Adipose tissue (tissue), 3 donors: ENCODE data around the gene USP46. TPM values are rescaled to one million over a fixed set of nuclear protein-coding genes. Genes with fewer than 3 reads are reported as not detected.

Experiments used
- H3K27ac ChIP-seq: one replicate; pipeline ENCODE4 v1.5.1; 2013; ENCODE audit warnings: low read depth, low read length
- WGBS, 3 donors: extraction: QIAGEN DNeasy Blood & Tissue Kit; methylation state at CpG; one replicate each; pipeline ENCODE4 v1.1.7; 2013; 5-methylcytosine and 5-hydroxymethylcytosine counted together
- polyA plus RNA-seq, 3 donors: library from polyadenylated mRNA; stranded (reverse); fragments of 200-250 nt; gene quantifications; one replicate each; pipeline ENCODE4 v1.2.3, GENCODE V29; 2013
- donor health status: healthy with polysubstance abuse.
- donor health status: Bipolar disorder and iron deficiency.
- donor health status: healthy.

Gene USP46
- polyA plus RNA-seq, 3 donors = 3.1 to 9.1 (median 3.6) TPM

DNA sequence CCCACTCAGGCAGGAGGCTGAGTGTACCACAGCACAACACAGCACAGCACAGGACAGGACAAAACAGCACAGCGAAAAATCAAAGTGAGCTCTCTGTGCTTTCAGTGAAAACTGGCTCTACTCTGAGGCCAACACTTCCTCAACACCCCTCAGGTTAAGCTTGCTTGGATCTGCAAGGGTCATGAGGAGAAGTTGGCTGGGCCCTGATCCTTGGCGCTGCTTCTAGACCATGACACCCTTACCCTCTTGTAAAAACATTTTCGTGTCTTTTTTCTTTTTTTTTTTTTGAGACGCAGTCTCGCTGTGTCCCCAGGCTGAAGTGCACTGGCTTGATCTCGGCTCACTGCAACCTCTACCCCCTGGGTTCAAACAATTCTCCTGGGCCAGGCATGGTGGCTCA, 25.3 kb downstream of the USP46 start:
- WGBS, 3 donors = 91 to 95% (median 93%) methylated on average over 6 of the region's 6 CpGs
- H3K27ac ChIP-seq = no peak overlapping the region

DNA sequence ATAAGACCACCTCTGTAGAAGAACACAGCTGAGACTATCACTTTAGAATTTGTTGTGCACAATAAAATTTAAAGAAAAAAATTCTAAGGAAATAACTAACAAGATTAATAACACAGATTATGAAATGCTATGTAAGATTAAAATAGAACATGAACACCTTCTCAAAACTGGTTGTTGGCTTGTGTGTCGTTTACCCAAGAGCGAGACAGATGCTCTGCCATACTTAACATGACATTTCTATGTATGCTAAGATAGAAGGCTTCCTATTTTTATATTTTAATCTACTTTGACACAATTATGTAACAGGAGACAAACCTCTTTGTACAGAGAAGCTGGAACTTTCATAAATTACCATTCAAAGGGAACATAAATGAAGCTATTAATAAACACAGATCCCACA, 30.1 kb downstream of the USP46 start:
- no peak overlapping the region for H3K27ac ChIP-seq
- 90 to 93% (median 93%) methylated on average over 2 of the region's 2 CpGs for WGBS, 3 donors

GRCh38 chr4:52628543-52628942, 30.6 kb downstream of the USP46 start:
- WGBS, 3 donors = 82 to 97% (median 82%) methylated on average over 4 of the region's 4 CpGs
- no peak overlapping the region for H3K27ac ChIP-seq

DNA sequence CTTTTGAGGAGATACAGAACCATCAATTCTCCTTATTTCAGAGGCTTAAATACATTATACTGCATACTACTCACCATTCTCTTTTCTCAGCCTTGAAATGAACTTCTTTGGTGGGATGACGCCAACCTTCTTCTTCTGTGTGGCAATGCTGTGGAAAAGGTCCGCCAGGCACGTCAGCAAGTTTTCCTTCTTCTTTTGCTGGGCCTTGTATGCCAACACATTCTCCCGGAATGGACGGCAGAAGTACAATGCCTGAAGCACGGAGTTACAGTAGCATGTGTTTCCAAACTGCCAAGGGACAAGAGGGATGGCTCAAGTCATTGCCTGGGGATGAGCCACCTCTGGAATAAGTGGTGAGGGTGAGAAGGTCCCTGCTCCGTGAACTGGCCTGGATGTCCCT, 31.2 kb downstream of the USP46 start:
- 87 to 93% (median 88%) methylated on average over 7 of the region's 7 CpGs for WGBS, 3 donors
- H3K27ac ChIP-seq = no peak overlapping the region

GRCh38 chr4:52625216-52625615, 33.9 kb downstream of the USP46 start:
- H3K27ac ChIP-seq = no peak overlapping the region
- WGBS, 3 donors = 89 to 100% (median 95%) methylated on average over 1 of the region's 1 CpG

DNA sequence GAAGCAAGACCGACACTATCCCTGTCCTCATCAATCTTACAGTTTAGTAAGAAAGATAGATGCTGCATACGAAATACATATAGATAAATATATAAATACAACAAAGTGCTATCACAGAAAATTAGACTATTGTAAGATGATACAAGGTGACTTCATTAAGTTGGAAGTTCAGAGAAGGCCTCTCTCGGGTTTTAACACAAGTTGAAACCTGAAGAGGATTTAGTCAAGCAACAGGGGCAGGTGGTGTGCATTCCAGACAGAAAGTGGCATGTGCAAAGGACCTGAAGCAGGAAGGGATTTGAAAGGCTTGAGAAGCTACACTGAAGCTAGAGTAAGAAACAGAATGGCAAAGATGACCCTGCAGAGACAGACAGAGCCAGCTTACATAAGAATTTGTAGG, 36.5 kb downstream of the USP46 start:
- no peak overlapping the region for H3K27ac ChIP-seq
- 93 to 98% (median 97%) methylated on average over 3 of the region's 3 CpGs for WGBS, 3 donors

GRCh38 chr4:52621567-52621966, 37.5 kb downstream of the USP46 start:
- H3K27ac ChIP-seq = no peak overlapping the region
- 88 to 98% (median 95%) methylated on average over 2 of the region's 2 CpGs for WGBS, 3 donors

GRCh38 chr4:52619591-52619931, 39.5 kb downstream of the USP46 start:
- WGBS, 3 donors = 53 to 75% (median 61%) methylated on average over 2 of the region's 2 CpGs
- H3K27ac ChIP-seq = no peak overlapping the region

GRCh38 chr4:52618795-52619590, 40.1 kb downstream of the USP46 start:
- WGBS, 3 donors = 84 to 93% (median 85%) methylated on average over 3 of the region's 3 CpGs

GRCh38 chr4:52617336-52618020, 41.6 kb downstream of the USP46 start:
- no peak overlapping the region for H3K27ac ChIP-seq
- 84 to 91% (median 86%) methylated on average over 3 of the region's 3 CpGs for WGBS, 3 donors

More at GRCh38 chr4:52618795-52619590, 40.1 kb downstream of the USP46 start:
- H3K27ac ChIP-seq = no peak overlapping the region

- 95 to 100% (median 96%) methylated on average over 1 of the region's 1 CpG for WGBS, 3 donors
- no peak overlapping the region for H3K27ac ChIP-seq
These were observed 44.9 kb downstream of the USP46 start for GRCh38 chr4:52614241-52614640.

DNA sequence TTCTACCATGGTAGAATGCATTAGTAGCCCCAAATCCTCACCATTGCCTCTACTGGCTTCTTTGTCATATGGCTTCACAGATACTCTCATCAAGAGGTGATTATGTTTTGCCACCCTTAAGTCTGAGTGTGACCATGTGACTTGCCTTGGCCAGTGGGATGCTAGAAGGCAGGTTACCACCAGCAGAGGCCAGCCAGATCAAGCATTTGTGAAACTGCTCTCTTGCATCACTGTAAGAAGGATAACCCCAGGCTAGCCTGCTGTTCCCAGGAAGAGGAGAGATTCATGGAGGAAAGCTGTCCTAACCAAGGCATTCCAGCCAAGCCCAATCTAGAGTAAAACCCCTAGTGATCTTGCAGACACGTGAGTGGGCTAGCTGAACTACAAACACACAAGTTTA, 46.8 kb downstream of the USP46 start:
- WGBS, 3 donors = 91 to 96% (median 95%) methylated on average over 1 of the region's 1 CpG
- H3K27ac ChIP-seq = no peak overlapping the region

DNA sequence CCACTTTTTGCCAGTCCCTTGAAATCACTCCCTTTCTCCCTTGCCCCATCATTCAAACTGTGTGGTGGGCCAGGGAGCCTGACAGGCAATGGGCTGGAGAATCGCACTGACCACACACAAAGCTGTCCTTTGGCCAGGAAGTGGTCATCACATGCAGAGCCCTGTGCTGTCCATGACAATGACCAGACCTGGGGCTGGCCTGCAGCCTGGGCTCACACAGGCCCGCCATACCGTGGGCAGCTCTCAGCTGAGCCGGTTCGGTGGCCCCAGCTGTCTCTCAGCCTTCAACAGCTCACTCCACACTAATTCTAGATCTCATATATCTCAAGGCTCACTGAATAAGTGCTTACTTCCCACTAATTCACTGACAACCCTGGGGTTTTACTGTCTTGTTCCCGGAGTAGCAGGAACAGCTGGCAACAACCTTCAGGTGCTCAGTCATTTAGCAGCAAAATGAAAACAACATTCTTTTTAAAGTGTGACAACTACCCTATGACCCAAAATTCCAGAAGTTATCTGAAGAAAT, 48.0 kb downstream of the USP46 start:
- 90 to 95% (median 92%) methylated on average over 6 of the region's 6 CpGs for WGBS, 3 donors

DNA sequence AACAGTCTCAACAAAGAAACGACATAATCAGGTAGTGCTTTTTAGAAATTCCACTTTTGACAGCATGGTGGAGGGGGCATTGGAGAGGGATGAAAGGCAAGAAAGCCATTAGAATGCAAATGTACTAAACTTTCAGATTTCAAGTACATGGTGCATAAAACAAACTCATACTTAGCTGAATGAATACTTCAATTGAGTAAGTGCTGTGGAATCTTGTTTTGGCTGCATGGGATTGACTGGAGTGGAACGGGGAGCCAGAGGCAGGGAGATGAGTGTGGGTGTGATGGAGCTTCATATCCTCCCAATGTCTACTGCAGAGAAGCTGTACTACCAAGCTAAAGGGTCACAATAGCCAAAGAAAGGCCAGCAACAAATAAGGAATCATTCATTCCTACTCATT, 52.4 kb downstream of the USP46 start:
- WGBS, 3 donors = 84 to 97% (median 93%) methylated on average over 2 of the region's 2 CpGs
- H3K27ac ChIP-seq = no peak overlapping the region

More for the DNA sequence above, 48.0 kb downstream of the USP46 start:
- no peak overlapping the region for H3K27ac ChIP-seq

DNA sequence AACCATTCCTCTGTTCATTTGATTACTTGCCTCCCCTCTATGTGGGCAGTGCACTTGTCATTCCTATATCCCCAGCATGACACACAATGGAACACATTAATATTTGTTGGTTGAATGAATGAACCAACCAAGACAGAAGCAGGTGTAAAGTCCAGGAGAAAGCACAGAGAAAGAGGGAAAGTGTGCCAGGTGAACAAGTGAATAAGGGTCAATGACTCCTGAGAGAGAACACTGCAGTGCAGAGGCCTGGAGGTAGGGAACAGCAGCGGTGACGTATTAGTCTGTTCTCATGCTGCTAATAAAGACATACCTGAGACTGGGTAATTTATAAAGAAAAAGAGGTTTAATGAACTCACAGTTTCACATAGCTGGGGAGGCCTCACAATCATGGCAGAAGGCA, 53.1 kb downstream of the USP46 start:
- 94 to 100% (median 99%) methylated on average over 2 of the region's 2 CpGs for WGBS, 3 donors
- no peak overlapping the region for H3K27ac ChIP-seq

DNA sequence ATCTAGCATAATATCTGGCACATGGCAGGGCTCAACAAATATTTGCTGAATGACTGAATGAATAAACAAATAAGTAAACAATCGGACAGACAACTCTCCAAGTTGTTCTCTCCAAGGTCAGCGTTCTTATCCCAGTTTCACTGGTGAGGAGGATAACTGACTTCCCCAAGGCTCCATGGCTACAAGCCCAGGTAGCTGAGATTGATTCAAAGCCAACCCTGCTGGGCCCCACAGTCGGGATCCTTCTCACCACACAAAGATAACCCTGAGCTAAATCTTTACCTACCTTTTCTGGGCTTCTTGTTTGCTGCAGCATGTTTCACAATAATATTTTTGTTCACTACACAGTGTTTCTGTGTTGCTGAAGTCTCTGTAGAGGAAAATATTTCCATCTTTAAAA, 54.9 kb downstream of the USP46 start:
- 28 to 91% (median 81%) methylated on average over 3 of the region's 3 CpGs for WGBS, 3 donors
- H3K27ac ChIP-seq = no peak overlapping the region

DNA sequence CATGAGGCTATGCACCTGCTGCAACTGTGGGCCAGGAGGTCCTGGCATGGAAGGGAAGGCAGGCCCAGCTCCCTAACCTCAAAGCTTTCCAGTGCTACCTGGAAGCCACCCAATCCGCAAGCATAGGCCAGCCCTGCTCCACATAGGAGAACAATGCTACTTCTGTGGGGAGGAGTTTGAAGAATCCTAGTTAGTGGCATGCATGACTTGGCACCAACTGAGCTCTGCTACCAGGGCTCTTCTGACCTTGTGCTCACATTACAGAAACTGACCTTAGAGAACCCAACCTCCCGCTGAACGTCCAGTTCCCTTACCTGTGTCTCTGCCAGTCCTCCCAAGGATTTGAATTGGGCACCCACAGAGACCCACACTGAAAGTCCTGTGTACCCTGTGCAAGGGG, 58.8 kb downstream of the USP46 start:
- 82 to 94% (median 87%) methylated on average over 3 of the region's 3 CpGs for WGBS, 3 donors
- H3K27ac ChIP-seq = no peak overlapping the region

DNA sequence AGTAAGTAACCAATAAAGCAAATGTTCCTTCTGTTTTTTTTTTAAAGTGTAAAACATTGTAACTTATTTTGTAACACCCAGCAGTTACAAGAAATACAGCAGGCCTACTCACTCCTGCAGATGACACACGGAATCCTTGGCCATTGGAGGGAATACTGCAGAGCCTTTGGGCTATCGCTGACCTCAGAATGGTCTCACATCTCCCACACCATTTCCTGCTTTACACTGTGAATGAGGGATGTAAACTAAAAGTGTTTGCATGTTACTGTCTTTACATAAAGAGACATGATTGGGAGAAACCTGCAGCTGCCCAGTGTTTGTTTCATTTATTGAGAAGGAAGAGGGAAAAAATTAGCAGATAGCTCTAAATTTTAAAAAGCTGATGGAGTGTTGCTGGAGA, 64.1 kb downstream of the USP46 start:
- 87 to 96% (median 90%) methylated on average over 2 of the region's 2 CpGs for WGBS, 3 donors
- no peak overlapping the region for H3K27ac ChIP-seq

DNA sequence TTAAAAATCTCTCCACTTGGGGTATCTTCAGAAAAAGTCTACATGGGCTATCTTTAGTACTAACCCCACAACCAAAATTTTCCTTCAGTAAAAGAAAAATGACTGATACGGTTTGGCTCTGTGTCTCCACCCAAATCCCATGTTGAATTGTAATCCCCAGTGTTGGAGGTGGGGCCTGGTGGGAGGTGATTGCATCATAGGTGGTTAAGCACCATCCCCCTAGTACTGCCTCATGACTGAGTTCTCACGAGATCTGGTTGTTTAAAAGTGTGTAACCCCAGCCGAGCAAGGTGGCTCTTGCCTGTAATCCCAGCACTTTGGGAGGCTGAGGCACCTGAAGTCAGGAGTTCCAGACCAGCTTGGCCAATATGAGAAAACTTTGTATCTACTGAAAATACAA, 66.8 kb downstream of the USP46 start:
- 83 to 92% (median 87%) methylated on average over 3 of the region's 3 CpGs for WGBS, 3 donors
- no peak overlapping the region for H3K27ac ChIP-seq
